ENCODE data around the gene ZDHHC14.

ZDHHC14 gene

GRCh38 chr6:157655139-157655538, 274.1 kb downstream of the ZDHHC14 start:
- no peak overlapping the region for H3K27ac ChIP-seq
- DNase-seq (ENCODE audit: low spot score), result no peak
- CTCF ChIA-PET, result no interaction called here
- TF ChIP-seq CTCF (conservative IDR thresholded peaks at IDR 0.05; ENCODE audit: low read depth), result no peak
- POLR2A ChIA-PET (ENCODE audit: low non-redundant PET), result no interaction called here

GRCh38 chr6:157656437-157656997, 275.5 kb downstream of the ZDHHC14 start:
- CTCF ChIA-PET, result interaction anchor here (0.6 kb wide), 2 partner anchors 10 to 74 kb away, joined by 3 to 4 read pairs; no protein-coding TSS in a partner anchor
- no peak for TF ChIP-seq CTCF (conservative IDR thresholded peaks at IDR 0.05; ENCODE audit: low read depth)
- POLR2A ChIA-PET (ENCODE audit: low non-redundant PET), result no interaction called here
- no peak for DNase-seq (ENCODE audit: low spot score)
- H3K27ac ChIP-seq, result no peak overlapping the region

GRCh38 chr6:157657754-157658153, 276.8 kb downstream of the ZDHHC14 start:
- CTCF ChIA-PET, result interaction anchor here (0.9 to 1.1 kb wide), 2 partner anchors 9 to 415 kb away, joined by 3 to 5 read pairs; no protein-coding TSS in a partner anchor
- no peak for TF ChIP-seq CTCF (conservative IDR thresholded peaks at IDR 0.05; ENCODE audit: low read depth)
- POLR2A ChIA-PET (ENCODE audit: low non-redundant PET), result no interaction called here
- no peak for DNase-seq (ENCODE audit: low spot score)
- no peak overlapping the region for H3K27ac ChIP-seq

GRCh38 chr6:157658301-157658700, 277.3 kb downstream of the ZDHHC14 start:
- no peak for DNase-seq (ENCODE audit: low spot score)
- CTCF ChIA-PET, result interaction anchor here (0.9 to 1.1 kb wide), 2 partner anchors 8 to 414 kb away, joined by 3 to 5 read pairs; no protein-coding TSS in a partner anchor
- no peak for TF ChIP-seq CTCF (conservative IDR thresholded peaks at IDR 0.05; ENCODE audit: low read depth)
- POLR2A ChIA-PET (ENCODE audit: low non-redundant PET), result no interaction called here
- H3K27ac ChIP-seq, result no peak overlapping the region

GRCh38 chr6:157659536-157660271, 278.7 kb downstream of the ZDHHC14 start:
- ChIA-PET CTCF (interaction anchor here (0.6 kb wide), 1 partner anchor 46 kb away, joined by 3 read pairs; no protein-coding TSS in a partner anchor), POLR2A (ENCODE audit: low non-redundant PET) (no interaction called here)
- DNase-seq (ENCODE audit: low spot score), result no peak
- H3K27ac ChIP-seq, result no peak overlapping the region
- TF ChIP-seq CTCF (conservative IDR thresholded peaks at IDR 0.05; ENCODE audit: low read depth), result no peak

- no peak for TF ChIP-seq CTCF (conservative IDR thresholded peaks at IDR 0.05; ENCODE audit: low read depth)
- H3K27ac ChIP-seq, result no peak overlapping the region
- ChIA-PET POLR2A (ENCODE audit: low non-redundant PET) (no interaction called here), CTCF (no interaction called here)
- DNase-seq (ENCODE audit: low spot score), result no peak
These were observed 279.4 kb downstream of the ZDHHC14 start for GRCh38 chr6:157660414-157660813.

Data from RWPE1 (cell line).